NCI-H1436 treated with DMSO at 0.1 percent for 48 hours (cell line): ENCODE data around the gene STUM.
A peak's percentile ranks its signal among the peaks of the same experiment; 100 is the strongest.

ENCODE experiments used
- DNase-seq: peaks from one replicate; lab custom pipeline; 2025; lab: John Stamatoyannopoulos, UW

STUM gene

GRCh38 chr1:226562989-226563388 lies 14.4 kb downstream of the STUM start:
- DNase-seq = no peak

GRCh38 chr1:226563666-226564065 lies 15.1 kb downstream of the STUM start:
- DNase-seq = no peak

DNA sequence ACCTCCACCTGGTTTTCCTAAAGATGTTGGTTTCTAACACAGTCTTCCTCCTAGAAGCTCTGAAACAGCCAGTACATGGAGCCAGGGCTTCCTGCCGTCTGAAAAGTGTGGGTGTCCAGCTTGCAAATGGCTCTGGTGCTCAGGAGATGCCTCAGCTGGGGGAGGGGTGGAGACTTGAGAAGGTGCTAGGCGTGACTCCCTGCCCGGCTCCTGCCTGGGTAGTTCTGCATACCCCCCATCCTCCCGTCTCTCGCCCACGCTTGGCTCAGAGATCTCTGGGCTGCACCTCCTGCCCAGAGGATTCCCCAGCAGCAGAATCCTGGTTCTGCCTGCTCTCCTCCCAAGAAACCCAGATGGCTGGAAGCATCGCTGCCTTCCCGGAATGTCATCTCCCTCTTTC lies 16.9 kb downstream of the STUM start:
- no peak for DNase-seq

- no peak for DNase-seq
These were observed 17.7 kb downstream of the STUM start for GRCh38 chr1:226566234-226566633.

DNA sequence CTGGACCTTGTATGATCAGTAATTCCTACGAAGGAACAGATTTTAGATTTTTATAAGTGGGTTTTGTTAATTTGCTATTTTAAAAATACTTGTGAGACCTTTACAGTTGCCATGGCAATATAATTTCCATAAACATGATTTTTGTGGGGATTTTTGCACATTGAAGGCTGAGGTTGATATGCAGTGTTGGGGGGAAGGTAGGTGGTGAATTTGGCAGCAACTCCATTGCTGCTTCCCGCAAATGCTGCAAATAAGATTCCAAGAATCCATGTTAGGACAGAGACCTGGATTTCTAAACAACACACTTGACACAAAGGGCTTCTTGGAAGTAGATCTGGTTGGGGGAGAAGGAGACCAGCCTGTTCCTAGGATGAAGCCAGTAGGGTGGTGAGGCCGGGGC lies 18.2 kb downstream of the STUM start:
- no peak for DNase-seq

DNA sequence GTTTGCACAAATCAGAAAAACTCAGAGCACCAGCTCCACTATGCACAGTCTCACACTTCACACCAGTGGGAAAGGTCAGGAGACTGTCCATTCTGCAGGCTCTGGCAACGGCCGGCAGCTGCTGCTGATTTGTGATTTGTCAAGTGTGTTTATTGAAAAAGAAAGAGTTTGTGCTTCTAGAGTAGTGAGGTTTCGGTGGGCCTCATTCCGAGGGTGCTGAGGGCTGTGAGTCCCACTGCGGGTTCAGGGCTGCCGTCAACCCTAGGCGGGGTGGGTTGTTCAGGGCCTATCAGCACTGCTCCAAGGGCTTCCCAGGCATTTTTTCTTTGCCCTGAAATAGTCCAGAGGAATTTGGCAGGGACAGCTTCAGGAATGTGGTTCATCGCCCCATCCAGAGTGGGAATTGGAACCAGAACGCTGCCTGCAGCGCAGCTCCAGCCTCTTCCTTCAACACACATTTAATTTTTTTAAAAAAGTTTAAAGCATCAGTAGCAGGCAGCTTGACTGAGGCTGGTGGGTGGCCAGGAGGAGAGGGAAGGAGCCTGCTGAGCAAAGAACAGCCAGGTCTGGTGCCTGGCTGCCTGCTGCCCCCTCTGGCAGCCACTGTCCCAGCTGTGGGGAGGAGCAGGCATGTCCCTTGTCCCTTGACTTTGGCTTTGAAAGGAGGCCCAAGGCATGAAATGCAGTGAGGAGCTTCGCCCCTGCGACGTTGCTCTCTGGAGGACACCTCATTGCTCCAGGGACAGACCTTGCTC lies 19.7 kb downstream of the STUM start:
- DNase-seq = no peak

- DNase-seq = no peak
These were observed 20.6 kb downstream of the STUM start for GRCh38 chr1:226568975-226569741.

- no peak for DNase-seq
These were observed 21.4 kb downstream of the STUM start for GRCh38 chr1:226569879-226570547.

DNA sequence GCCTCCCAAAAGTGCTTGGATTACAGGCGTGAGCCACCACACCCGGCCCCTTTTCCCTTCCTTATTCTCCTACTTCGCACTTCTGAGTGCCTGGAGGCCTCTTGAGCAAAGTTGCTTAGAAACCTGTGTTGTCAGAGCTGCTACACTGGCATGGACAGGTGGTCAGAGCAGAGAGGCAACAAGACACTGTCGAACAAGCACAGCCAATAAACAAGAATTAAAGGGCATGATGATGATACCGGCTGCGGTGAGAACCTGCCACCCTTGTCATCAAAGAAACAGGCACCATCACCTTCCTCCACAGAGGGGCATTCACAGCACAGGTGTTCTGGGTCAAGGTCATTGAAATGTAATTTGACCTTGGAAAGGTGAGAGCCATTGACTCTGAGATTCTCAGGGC lies 23.3 kb downstream of the STUM start:
- DNase-seq = no peak

DNA sequence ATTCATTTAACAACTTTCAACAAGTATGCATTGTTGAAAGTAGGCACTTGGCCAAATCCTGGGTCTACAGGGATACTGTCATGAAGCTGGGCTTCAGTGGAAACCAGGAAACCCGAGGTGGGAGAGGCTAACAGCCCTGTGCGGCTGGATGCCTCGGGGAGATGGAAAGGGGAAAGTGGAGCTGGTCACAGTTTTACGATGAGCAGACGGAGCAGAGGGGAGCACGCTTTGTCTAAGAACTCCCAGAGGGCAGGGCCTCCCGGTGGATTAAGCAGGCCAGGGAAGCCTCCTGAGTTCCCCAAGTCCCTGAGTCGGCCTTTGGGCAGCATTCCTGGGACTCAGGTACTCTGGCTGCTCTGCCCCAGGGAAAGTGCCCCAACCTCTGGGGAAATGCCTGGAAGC lies 23.8 kb downstream of the STUM start:
- DNase-seq = no peak

GRCh38 chr1:226574044-226574443 lies 25.5 kb downstream of the STUM start:
- DNase-seq = no peak

DNA sequence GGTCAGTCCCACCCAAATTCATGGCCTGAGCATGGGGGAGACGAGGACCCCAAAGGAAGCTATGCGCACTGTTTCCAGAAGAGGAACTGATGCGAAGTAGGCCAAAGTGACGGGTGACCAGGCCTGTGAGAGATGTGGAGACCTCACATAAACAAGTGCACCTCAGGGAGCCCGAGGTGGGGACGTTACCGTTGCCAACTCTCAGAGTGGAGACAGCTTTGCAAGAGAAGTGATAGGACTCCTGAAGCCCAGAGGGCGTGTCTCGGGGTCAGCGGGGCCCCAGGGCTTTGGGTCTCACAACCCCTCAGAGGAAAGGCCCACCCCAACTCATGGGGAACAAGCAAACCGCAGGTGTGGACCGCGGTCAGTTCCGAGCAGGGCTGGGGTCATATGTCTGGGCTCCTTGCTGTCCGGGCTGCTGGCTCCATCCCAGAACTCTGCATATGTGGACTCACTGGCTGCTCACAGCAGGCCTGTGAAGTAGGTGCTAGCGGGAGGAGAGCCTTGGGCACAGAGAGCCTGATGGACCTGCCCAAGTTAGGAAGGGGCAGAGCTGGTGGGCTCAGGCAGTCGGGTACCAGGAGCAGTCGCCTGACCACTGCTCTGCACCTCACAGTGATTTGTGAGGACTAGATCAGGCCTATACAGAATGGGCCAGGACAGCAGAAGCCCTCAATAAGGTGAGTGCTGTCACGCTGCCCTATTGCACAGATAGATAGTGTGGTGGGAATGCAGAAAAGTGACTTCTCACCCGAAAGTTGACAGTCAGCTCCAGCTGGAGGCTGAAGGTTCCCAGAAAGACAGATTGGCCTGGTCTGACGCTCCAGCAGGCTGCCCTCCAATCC lies 26.2 kb downstream of the STUM start:
- DNase-seq = no peak

DNA sequence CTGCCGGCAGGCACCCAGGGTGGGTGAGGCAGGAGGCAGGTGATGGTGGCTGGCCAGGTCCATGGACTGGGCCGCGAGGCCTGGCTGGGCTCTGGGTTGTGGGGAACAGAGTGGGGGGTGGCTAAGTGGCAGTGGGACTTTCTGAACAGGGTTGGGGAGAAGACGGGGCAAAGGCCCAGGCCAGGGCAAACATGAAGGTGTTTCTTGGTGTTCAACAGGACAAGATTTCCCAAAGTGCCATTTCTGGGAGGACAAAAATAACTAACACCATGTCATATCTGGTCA lies 26.8 kb downstream of the STUM start:
- no peak for DNase-seq

DNA sequence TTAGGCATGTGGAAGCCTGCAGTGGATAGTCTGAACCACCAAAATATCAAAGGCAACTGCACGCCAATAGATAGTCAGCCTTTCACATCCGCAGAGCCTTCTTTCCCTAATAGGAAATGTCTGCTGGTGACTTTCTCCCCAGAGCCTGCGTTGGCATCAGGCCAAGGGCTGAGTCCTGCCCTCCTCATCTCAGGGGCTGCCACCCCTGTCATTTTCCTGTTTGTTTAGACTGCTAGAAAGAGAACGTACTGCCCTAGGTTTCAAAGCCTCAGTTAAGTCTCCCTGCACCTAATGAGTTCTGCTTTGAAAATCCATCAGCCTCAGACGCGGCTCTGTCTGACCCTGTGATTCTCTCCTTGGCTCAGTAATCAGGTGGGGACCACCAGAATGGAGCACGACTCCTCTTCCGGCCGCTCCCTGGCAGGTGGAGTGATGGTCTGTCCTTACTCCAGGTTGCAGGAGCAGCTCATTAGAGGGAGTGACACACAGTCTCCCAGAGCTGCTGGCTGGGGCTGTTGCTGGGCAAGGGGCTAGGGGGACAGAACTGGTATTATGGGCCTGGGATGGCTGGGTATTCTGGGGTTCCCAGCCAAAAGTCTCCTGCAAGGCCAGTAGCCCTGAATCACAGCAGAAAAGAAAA lies 27.3 kb downstream of the STUM start:
- DNase-seq = peak; percentile 31

- no peak for DNase-seq
These were observed 28.0 kb downstream of the STUM start for GRCh38 chr1:226576601-226577000.

DNA sequence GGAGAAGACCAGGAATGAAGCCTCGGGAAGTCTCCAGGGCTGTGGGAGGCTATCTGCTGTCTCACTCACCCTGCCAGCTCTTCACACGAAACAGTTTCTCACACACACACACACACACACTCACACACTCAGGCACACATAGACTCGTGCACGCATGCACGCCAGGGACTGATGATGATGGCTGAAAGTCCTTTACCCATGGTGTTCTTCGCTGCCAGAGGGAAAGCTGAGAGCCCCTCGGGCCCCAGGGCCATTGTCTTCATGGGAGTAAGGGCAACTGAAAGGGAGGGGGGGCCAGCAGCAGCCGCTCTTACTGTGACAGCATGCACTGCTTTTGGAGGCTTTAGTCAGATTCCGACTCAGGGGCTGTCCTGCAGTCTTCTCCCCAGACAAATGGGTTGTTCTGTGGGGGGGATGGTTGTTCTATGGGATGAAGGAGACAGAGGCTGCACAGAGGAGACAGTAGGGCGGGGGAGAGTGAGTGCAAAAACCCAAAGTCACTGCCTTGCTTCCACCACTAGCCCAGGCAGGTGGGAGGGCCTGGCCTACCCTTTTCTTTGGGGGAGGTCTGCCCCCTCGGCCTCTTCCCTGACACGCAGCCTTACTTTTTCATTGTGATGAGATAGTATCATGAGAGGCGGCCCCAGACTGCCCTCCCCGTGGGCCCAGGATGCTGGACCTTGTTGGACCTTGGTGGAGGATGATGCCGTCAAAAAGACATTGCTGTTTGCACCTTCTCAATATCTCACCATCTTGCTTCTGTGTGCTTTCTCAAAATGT lies 29.0 kb downstream of the STUM start:
- DNase-seq = no peak

DNA sequence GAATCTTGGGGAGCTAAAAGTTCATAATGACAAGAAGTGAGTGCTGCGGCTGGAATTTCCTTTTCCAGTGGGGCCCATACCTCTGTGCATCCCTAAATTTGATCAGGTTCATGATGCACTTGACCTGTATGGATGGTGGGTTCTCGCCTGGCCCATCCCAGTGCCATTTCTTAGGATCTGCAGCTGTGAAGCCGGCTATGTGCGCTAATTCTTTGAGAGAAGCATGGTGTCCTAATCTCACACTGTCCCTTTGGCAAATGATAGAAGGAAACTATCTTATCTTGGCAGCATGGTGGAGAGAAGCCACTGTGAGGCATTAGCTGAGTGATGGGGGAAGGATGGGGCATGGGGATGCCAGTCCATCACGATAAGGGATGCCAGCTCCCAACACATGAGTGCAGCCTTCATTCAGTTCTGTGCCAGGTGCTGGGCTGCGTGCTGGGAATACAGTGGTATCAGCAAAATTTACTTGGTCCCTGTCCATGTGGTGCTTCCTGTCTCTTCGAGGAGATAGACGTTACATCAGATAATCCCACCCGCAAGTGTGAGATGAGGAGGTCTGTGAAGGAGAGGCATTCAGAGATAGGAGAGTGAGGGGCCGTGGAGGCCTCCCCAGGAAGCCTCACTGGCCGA lies 30.5 kb downstream of the STUM start:
- no peak for DNase-seq

- no peak for DNase-seq
These were observed 31.3 kb downstream of the STUM start for GRCh38 chr1:226579781-226580323.

DNA sequence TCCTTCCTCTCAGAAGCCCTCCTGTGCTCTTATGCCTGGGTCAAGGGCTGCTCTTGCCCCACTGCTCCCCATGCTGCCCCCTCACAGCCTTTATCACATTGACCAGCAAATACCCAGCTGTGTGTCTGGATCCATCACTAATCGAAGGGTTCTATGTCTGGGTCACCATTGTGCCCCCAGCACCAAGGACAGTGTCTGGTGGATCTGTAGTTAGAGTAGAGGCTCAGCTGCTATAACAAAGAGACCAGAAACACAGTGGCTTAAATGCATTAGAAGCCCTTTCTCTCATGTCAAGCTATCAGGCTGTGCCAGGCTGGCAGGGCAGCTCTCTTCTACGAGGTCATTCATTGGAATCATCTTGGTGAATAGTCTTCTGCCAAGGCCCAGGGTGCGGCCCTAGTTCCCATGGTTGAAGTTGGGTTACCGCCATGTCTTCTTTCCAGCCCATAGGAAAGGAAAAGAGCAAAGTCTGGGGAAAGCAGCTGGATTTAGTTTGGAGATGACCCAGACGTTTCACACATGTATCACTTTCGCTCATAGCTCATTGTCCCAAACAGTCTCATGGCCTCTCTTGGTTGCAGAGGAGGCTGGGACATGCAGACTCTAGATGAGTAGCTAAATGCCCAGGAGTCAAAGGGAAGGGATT lies 32.2 kb downstream of the STUM start:
- no peak for DNase-seq
